ENCODE data around the gene CCDC91.

GRCh38 chr12:28189784-28190320, 404 bp upstream of the CCDC91 start:
- TF ChIP-seq CTCF (IDR thresholded peaks at IDR 0.05), result no peak
- no peak for TF ChIP-seq TCF7L2 (IDR thresholded peaks at IDR 0.05; ENCODE audit: low read depth, low read length)
